ENCODE results near the gene PEAK1. TPM values are rescaled to one million over a fixed set of nuclear protein-coding genes. Genes with fewer than 3 reads are reported as not detected.
A peak's percentile ranks its signal among the peaks of the same experiment; 100 is the strongest.

Gene PEAK1
- total and polyA plus RNA-seq, 2 experiments from 2014 or later = 7.8 to 34.1 TPM

- no peak for TF ChIP-seq EZH2 (IDR thresholded peaks at IDR 0.05; ENCODE audit: low read depth, unreplicated experiment)
- TF ChIP-seq ZNF331 (CRISPR knock-in tag; IDR thresholded peaks at IDR 0.05; ENCODE audit: low read depth) = no peak
- no peak for TF ChIP-seq REST (IDR thresholded peaks at IDR 0.05; ENCODE audit: unreplicated experiment)
- TF ChIP-seq ETS1 (IDR thresholded peaks at IDR 0.05) = no peak
- TF ChIP-seq CTCF (conservative IDR thresholded peaks at IDR 0.05; ENCODE audit: low read depth in 2 of 2) = no peak
- TF ChIP-seq STAT1 (IDR thresholded peaks at IDR 0.05; ENCODE audit: unreplicated experiment) = no peak
Observed at GRCh38 chr15:77060546-77060945, 359.4 kb downstream of the PEAK1 start (continued).

GRCh38 chr15:77059786-77060361, 360.0 kb downstream of the PEAK1 start:
- Mint-ChIP-seq H3K27ac (0 out of 2 replicates have a peak overlapping the region, but pooled peaks have one; percentile 30), H3K4me3 (no peak overlapping the region), H3K36me3 (ENCODE audit: low read depth) (no peaks in the 10 kb centered on the region; the same call in 2 of the 3 replicates), H3K4me1 (peaks cover 49% of the 10 kb centered on the region), H3K9me3 (no peaks in the 10 kb centered on the region), H3K27me3 (ENCODE audit: insufficient read depth, low read depth, poor library complexity) (no peaks in the 10 kb centered on the region)
- ATAC-seq (no peak), DNase-seq (ENCODE audit: low spot score) (no peak)
- H4K20me1 ChIP-seq (replicated peaks; ENCODE audit: insufficient read depth) = peaks cover 21% of the 10 kb centered on the region
- H3K4me1 ChIP-seq (ENCODE audit: insufficient read depth) = peaks cover 25% of the 10 kb centered on the region
- H3K4me2 ChIP-seq = no peak overlapping the region
- H3K4me3 ChIP-seq = no peak overlapping the region
- no peaks in the 10 kb centered on the region for H3K36me3 ChIP-seq (ENCODE audit: insufficient read depth)
- H3K79me2 ChIP-seq (replicated peaks; ENCODE audit: insufficient read depth) = peaks cover 76% of the 10 kb centered on the region
- no peak overlapping the region for H3K27ac ChIP-seq (ENCODE audit: low read depth)
- H3F3A ChIP-seq (replicated peaks; ENCODE audit: low read depth) = no peaks in the 10 kb centered on the region
- no peaks in the 10 kb centered on the region for H3K27me3 ChIP-seq (ENCODE audit: insufficient read depth)
- H2AFZ ChIP-seq = no peak overlapping the region
- H3K9me2 ChIP-seq (ENCODE audit: insufficient read depth) = no peaks in the 10 kb centered on the region
- TF ChIP-seq EZH2 (IDR thresholded peaks at IDR 0.05; ENCODE audit: low read depth, unreplicated experiment) (no peak), ZNF331 (CRISPR knock-in tag; IDR thresholded peaks at IDR 0.05; ENCODE audit: low read depth) (no peak), ETS1 (IDR thresholded peaks at IDR 0.05) (no peak), NANOG (IDR thresholded peaks at IDR 0.05; ENCODE audit: borderline replicate concordance) (no peak), CTCF (conservative IDR thresholded peaks at IDR 0.05; ENCODE audit: low read depth in 2 of 2) (no peak), POLR2AphosphoS5 (IDR thresholded peaks at IDR 0.05; ENCODE audit: low read depth) (no peak), CREB1 (CRISPR knock-in tag; IDR thresholded peaks at IDR 0.05; ENCODE audit: low read depth) (no peak), JUNB (IDR thresholded peaks at IDR 0.05; ENCODE audit: unreplicated experiment) (no peak)
